Tibial artery (tissue), 4 donors: Measurements from ENCODE around the gene H2AZ2.
"Not testable (repeated sequence)": the region's sequence is repeated elsewhere in the genome, so short reads cannot be mapped to it uniquely, and the experiment has no call there.

ENCODE experiments used
- DNase-seq, 2 donors: peaks; one replicate each; pipeline ENCODE4 v3.0.0-alpha.2; 2019
- H3K27ac ChIP-seq, 2 donors: fragments of 200-600 bp; sonication (generic) in 1 of 2; 1 replicate in 1 of 2; 2 replicates in 1 of 2; pipeline ENCODE4 v1.5.1; 2018 to 2019; ENCODE audit warnings: mild to moderate bottlenecking in 1 of 2
- H3K27me3 ChIP-seq, 2 donors: fragments of 200-600 bp; sonication (generic) in 1 of 2; one replicate each; pipeline versions ENCODE4 v1.5.1 to v1.6.0; 2016 to 2019
- H3K36me3 ChIP-seq, 3 donors: fragments of 200-600 bp; sonication (generic) in 2 of 3; one replicate each; pipeline ENCODE4 v1.5.1; 2016 to 2019; ENCODE audit warnings: mild to moderate bottlenecking in 2 of 3
- H3K4me1 ChIP-seq, 4 donors: fragments of 200-600 bp; sonication (generic) in 2 of 4; 1 replicate in 3 of 4; 2 replicates in 1 of 4; pipeline ENCODE4 v1.5.1; 2016 to 2019
- H3K4me3 ChIP-seq, 2 donors: fragments of 200-600 bp; sonication (generic) in 1 of 2; 1 replicate in 1 of 2; 2 replicates in 1 of 2; pipeline ENCODE4 v1.5.1; 2018 to 2019; ENCODE audit warnings: mild to moderate bottlenecking in 2 of 2
- H3K9me3 ChIP-seq, 3 donors: fragments of 200-600 bp; sonication (generic) in 1 of 3; one replicate each; pipeline ENCODE4 v1.5.1; 2016 to 2019
- intact Hi-C: fragments of 100-400 bp; cut with DNase I; formaldehyde crosslinking; loops from one replicate; pipeline ENCODE4 v1.15.0; 2023; ENCODE audit warnings: low total_unique reads
- TF ChIP-seq, protein P1 (sequence below), 2 experiments: fragments of 200-600 bp in 1 of 2; fragments of 450-650 bp in 1 of 2; IDR thresholded peaks; one replicate each; pipeline ENCODE4 v1.5.1; 2017 to 2019; ENCODE audit warnings: antibody characterized with exemption in 2 of 2, mild to moderate bottlenecking in 1 of 2, moderate library complexity in 1 of 2

H2AZ2 gene

DNA sequence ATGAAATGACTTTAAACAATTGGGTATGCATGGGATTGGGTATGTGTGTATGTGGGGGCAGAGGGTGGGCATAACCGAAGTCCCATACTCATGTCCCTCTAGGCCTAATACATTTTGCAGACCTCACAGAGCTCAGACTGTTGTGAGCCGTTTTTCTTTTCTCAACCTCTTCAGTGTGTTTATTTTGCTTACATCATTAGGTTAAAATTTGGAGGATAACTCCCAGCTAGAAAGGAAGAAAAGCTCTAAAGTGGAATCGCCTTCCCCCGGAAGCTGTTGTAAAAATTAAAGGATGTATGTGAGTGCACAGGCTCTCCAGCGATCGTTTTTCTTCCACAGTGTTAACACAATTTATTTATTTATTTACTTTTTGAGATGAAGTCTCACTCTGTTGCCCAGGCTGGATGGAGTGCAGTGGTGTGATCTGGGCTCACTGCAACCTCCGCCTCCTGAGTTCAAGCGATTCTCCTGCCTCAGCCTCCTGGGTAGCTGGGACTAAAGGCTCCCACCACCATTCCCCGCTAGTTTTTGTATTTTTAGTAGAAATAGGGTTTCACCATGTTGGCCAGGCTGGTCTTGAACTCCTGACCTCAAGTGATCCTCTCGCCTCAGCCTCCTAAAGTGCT is 1.5 kb upstream of the H2AZ2 start:
- H3K4me3 ChIP-seq: peak overlapping the region; percentile 55 to 86

DNA sequence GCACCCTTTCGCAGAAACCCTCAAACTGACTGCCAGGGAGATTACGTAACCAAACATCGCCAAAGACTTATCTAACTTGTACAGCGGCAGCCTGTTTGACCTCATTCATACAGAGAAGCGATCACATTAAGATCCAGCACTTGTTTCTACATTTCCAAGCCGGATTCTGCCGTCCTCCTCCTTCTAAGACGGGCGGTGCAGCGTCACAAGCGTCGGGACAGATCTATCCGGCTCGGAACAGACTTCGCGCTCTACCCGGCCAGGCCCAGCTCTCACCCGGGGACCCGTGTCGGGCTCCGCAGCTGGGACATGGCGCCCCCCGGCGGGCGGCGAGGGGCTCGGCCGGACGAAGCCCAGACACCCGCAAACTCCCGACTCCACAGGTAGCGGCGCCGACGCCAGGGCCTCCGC is 373 bp downstream of the H2AZ2 start:
- Histone ChIP-seq H3K27me3 (no peaks in the 10 kb centered on the region), H3K4me1 (peaks cover 0 to 33% (median 11%) of the 10 kb centered on the region in 4 donors), H3K27ac (peak overlapping the region; percentile 89 to 97), H3K4me3 (peak overlapping the region; percentile 55 to 86), H3K36me3 (peaks cover 0 to 4% (median 0%) of the 10 kb centered on the region in 3 donors), H3K9me3 (no peaks in the 10 kb centered on the region)
- peak; percentile 84 to 92 for DNase-seq
- TF ChIP-seq, protein P1, sequence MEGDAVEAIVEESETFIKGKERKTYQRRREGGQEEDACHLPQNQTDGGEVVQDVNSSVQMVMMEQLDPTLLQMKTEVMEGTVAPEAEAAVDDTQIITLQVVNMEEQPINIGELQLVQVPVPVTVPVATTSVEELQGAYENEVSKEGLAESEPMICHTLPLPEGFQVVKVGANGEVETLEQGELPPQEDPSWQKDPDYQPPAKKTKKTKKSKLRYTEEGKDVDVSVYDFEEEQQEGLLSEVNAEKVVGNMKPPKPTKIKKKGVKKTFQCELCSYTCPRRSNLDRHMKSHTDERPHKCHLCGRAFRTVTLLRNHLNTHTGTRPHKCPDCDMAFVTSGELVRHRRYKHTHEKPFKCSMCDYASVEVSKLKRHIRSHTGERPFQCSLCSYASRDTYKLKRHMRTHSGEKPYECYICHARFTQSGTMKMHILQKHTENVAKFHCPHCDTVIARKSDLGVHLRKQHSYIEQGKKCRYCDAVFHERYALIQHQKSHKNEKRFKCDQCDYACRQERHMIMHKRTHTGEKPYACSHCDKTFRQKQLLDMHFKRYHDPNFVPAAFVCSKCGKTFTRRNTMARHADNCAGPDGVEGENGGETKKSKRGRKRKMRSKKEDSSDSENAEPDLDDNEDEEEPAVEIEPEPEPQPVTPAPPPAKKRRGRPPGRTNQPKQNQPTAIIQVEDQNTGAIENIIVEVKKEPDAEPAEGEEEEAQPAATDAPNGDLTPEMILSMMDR (IDR thresholded peaks at IDR 0.05): peak; percentile 89 to 90
- intact Hi-C loops: loop anchor here (2.0 to 5.0 kb wide), 3 partner anchors 40 to 260 kb away; partner anchors contain the start of genes PPIA and PURB

More for the DNA sequence above, 1.5 kb upstream of the H2AZ2 start:
- intact Hi-C loops: loop anchor here (5.0 kb wide), 2 partner anchors 38 to 262 kb away; partner anchors contain the start of gene PURB
- peak overlapping the region in 1 of 2 donors; percentile 89 for H3K27ac ChIP-seq
- TF ChIP-seq, protein P1 (IDR thresholded peaks at IDR 0.05): no peak
- no peaks in the 10 kb centered on the region for H3K27me3 ChIP-seq
- no peak for DNase-seq
- peaks cover 0 to 28% (median 9%) of the 10 kb centered on the region in 4 donors for H3K4me1 ChIP-seq
- no peaks in the 10 kb centered on the region for H3K36me3 ChIP-seq
- no peaks in the 10 kb centered on the region for H3K9me3 ChIP-seq

DNA sequence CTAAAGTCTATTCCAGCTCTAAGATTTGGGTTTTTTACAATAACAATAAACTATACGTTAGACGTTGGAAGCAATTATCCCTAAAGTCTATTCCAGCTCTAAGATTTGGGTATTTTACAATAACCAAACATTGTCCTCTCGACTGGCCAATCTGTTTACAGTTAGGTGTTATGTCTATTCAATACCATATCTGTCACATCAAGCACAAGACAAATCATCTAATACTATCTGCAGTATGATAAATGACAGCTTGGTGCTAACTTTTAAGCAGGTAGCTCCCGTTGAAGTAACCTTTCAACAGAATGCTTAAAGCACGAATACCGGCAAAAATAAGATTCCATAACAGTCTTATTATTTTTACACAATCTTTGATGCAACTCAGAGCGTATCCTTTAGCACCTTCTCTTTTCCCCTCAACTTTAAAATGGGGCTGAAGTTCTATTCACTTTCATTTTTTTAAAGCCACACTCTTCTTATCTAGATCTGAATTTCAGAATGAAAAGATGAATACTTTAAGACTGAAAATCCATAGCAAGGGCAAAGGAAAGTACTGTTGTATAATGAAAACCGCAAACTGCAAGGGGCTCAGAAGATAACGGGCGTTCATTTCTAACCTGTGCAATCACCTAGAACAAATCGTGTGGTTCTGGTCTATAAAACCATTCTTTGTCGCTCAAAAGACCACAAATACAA is 925 bp downstream of the H2AZ2 start:
- Histone ChIP-seq H3K4me3 (peak overlapping the region; percentile 55 to 86), H3K9me3 (no peaks in the 10 kb centered on the region), H3K27me3 (no peaks in the 10 kb centered on the region), H3K4me1 (peaks cover 0 to 33% (median 12%) of the 10 kb centered on the region in 4 donors), H3K27ac (peak overlapping the region; percentile 89 to 97), H3K36me3 (peaks cover 0 to 4% (median 0%) of the 10 kb centered on the region in 3 donors)
- TF ChIP-seq, protein P1 (IDR thresholded peaks at IDR 0.05): no peak
- DNase-seq: no peak
- intact Hi-C loops: loop anchor here (2.0 to 5.0 kb wide), 3 partner anchors 40 to 260 kb away; partner anchors contain the start of genes PPIA and PURB

DNA sequence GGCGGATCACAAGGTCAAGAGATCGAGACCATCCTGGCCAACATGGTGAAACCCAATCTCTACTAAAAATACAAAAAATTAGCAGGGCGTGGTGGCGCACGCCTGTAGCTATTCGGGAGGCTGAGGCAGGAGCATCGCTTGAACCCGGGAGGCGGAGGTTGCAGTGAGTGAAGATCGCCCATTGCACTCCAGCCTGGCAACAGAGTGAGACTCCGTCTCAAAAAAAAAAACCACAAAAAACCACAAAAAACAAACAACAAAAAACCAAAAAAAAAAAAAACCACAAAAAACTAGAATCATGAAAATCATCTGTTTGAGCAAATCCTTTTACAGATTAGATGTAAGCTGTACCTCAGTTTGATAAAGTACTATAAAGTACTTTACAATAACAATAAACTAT is 1.5 kb downstream of the H2AZ2 start:
- intact Hi-C loops: loop anchor here (2.0 to 5.0 kb wide), 3 partner anchors 41 to 259 kb away; partner anchors contain the start of genes PPIA and PURB
- DNase-seq, H3K9me3 ChIP-seq, H3K36me3 ChIP-seq, H3K27me3 ChIP-seq: not testable (repeated sequence)
- Histone ChIP-seq H3K4me1 (peaks cover 0 to 33% (median 12%) of the 10 kb centered on the region in 4 donors), H3K27ac (peak overlapping the region; percentile 89 to 97), H3K4me3 (peak overlapping the region; percentile 55 to 86)

DNA sequence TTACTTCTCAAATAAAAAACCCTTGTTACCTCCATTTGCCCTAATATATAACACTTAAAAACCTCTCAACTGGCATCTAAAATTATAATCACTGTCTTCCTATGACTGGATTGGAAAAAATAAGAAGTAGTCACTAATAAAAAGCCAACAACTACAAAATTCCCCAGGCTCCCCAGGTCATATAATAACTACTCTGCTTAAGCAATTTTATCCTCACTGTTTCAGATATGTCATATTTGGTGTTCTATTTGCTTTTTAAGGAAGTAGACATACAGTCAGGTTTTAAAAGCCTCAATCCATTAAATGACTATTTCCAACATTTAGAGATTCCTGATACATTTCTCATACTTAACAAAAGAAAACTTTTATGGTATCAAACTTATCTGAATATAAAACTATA is 2.4 kb downstream of the H2AZ2 start:
- intact Hi-C loops: loop anchor here (5.0 kb wide), 2 partner anchors 42 to 258 kb away; partner anchors contain the start of gene PURB
- H3K4me1 ChIP-seq: peaks cover 0 to 33% (median 12%) of the 10 kb centered on the region in 4 donors

DNA sequence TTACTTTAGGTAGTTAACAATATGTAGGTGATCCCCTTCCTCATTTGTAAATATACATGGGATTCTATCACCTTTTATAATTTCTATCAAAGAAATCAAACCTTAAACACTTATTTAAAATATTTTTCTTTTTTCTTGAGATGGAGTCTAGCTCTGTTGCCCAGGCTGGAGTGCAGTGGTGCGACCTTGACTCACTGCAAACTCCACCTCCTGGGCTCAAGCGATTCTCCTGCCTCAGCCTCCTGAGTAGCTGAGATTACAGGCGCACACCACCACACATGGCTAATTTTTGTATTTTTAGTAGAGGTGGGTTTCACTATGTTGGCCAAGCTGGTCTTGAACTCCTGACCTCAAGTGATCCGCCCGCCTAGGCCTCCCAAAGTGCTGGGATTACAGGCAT is 4.4 kb downstream of the H2AZ2 start:
- H3K27ac ChIP-seq, H3K27me3 ChIP-seq, H3K9me3 ChIP-seq, H3K4me3 ChIP-seq, DNase-seq, intact Hi-C loops: not testable (repeated sequence)
- peaks cover 0 to 27% (median 7%) of the 10 kb centered on the region in 4 donors for H3K4me1 ChIP-seq
- H3K36me3 ChIP-seq: peaks cover 22 to 29% (median 26%) of the 10 kb centered on the region in 3 donors

More for the DNA sequence above, 2.4 kb downstream of the H2AZ2 start:
- TF ChIP-seq, protein P1 (IDR thresholded peaks at IDR 0.05): no peak
- no peak overlapping the region for H3K27ac ChIP-seq
- no peak overlapping the region for H3K4me3 ChIP-seq
- no peak for DNase-seq
- peaks cover 5 to 10% (median 9%) of the 10 kb centered on the region in 3 donors for H3K36me3 ChIP-seq
- no peaks in the 10 kb centered on the region for H3K27me3 ChIP-seq
- H3K9me3 ChIP-seq: no peaks in the 10 kb centered on the region

DNA sequence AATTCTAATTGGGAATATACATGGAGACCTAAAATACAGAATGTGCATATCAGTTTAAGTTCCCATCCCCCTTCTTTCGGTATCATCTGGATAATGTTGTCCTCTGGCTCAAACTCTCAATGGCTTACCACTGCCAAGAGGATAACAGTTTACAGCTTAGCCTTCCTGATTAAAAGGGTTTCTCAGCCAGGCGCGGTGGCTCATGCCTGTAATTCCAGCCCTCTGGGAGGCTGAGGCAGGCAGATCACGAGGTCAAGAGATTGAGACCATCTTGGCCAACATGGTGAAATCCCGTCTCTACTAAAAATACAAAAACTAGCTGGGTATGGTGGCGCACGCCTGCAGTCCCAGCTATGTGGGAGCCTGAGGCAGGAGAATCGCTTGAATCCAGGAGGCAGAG is 5.2 kb downstream of the H2AZ2 start:
- intact Hi-C loops, H3K9me3 ChIP-seq, H3K27me3 ChIP-seq, DNase-seq, H3K4me3 ChIP-seq, H3K27ac ChIP-seq: not testable (repeated sequence)
- Histone ChIP-seq H3K4me1 (peaks cover 0 to 27% (median 7%) of the 10 kb centered on the region in 4 donors), H3K36me3 (peaks cover 23 to 37% (median 33%) of the 10 kb centered on the region in 3 donors)
